HepG2 (cell line): ENCODE data around the gene PRCD. TPM values are rescaled to one million over a fixed set of nuclear protein-coding genes. Genes with fewer than 3 reads are reported as not detected.
A peak's percentile ranks its signal among the peaks of the same experiment; 100 is the strongest.

Source experiments
- ELF1 ChIP-seq: sonication (generic); formaldehyde crosslinking; IDR thresholded peaks from 2 replicates; pipeline ENCODE4 v1.4.0; 2020; ENCODE audit warnings: missing genetic modification reagents
- FOSL1 ChIP-seq: sonication (generic); formaldehyde crosslinking; IDR thresholded peaks from 2 replicates; pipeline ENCODE4 v1.9.0; 2021; ENCODE audit warnings: missing genetic modification reagents, borderline replicate concordance
- FOXK2 ChIP-seq: fragments of 450-650 bp; IDR thresholded peaks from 2 replicates; pipeline ENCODE4 v1.6.1; 2016
- HDAC2 ChIP-seq: sonication (generic); formaldehyde crosslinking; IDR thresholded peaks from 2 replicates; pipeline ENCODE4 v1.4.0; 2020; ENCODE audit warnings: missing genetic modification reagents
- RAD21 ChIP-seq: fragments of 450-650 bp; formaldehyde crosslinking; IDR thresholded peaks from 2 replicates; pipeline ENCODE4 v1.5.0; 2020; ENCODE audit warnings: mild to moderate bottlenecking
- RBFOX2 ChIP-seq: fragments of 200-400 bp; formaldehyde crosslinking; IDR thresholded peaks from 2 replicates; pipeline ENCODE4 v1.6.1; 2017; ENCODE audit warnings: low read depth, mild to moderate bottlenecking, low read length
- SP5 ChIP-seq: IDR thresholded peaks from 2 replicates; pipeline ENCODE4 v1.6.1; 2016; ENCODE audit warnings: low read depth, borderline replicate concordance
- ZBTB8A ChIP-seq: sonication (generic); formaldehyde crosslinking; IDR thresholded peaks from 2 replicates; pipeline ENCODE4 v1.4.0; 2020; ENCODE audit warnings: mild to moderate bottlenecking, low read depth, missing genetic modification reagents, borderline replicate concordance
- ZEB1 ChIP-seq: IDR thresholded peaks from 2 replicates; pipeline ENCODE4 v1.6.1; 2012; ENCODE audit warnings: mild to moderate bottlenecking, low read depth, inconsistent platforms; ENCODE audit not compliant: insufficient replicate concordance
- ZKSCAN5 ChIP-seq: sonication (generic); formaldehyde crosslinking; IDR thresholded peaks from 2 replicates; pipeline ENCODE4 v1.5.1; 2020; ENCODE audit warnings: mild to moderate bottlenecking, missing genetic modification reagents
- ZNF138 ChIP-seq: sonication (generic); formaldehyde crosslinking; IDR thresholded peaks from 2 replicates; pipeline ENCODE4 v1.5.0; 2020; ENCODE audit warnings: mild to moderate bottlenecking, low read depth, missing genetic modification reagents
- ZNF367 ChIP-seq: sonication (generic); formaldehyde crosslinking; IDR thresholded peaks from 2 replicates; pipeline ENCODE4 v1.4.0; 2020; ENCODE audit warnings: missing genetic modification reagents, borderline replicate concordance
- ZNF782 ChIP-seq: sonication (generic); formaldehyde crosslinking; IDR thresholded peaks from 2 replicates; pipeline ENCODE4 v1.4.0; 2020; ENCODE audit warnings: missing genetic modification reagents, mild to moderate bottlenecking, borderline replicate concordance
- polyA plus RNA-seq, 8 experiments: library from polyadenylated mRNA; depleted of rRNA in 3 of 8; stranded (reverse) in 7 of 8; unstranded in 1 of 8; fragments of >200 nt; fragmentation: Illumina TruSeq in 4 of 8; extraction: Trizol in 4 of 8; gene quantifications; 2 replicates each; pipeline versions ENCODE4 v1.2.1 to v1.2.3, GENCODE V29; 2011 to 2016; ENCODE audit warnings: low read depth in 4 of 8, missing spikeins in 1 of 8, mixed read lengths in 1 of 8; ENCODE audit not compliant: insufficient read depth in 1 of 8
- total RNA-seq, 5 experiments: library from RNA; depleted of rRNA; stranded (reverse); fragments of >200 nt; fragmentation: Illumina TruSeq; extraction: Trizol; gene quantifications; 2 replicates each; pipeline ENCODE4 v1.2.3, GENCODE V29; 2016; ENCODE audit warnings: low read depth in 1 of 5
- TF ChIP-seq, protein P1 (sequence below): sonication (generic); formaldehyde crosslinking; IDR thresholded peaks from 2 replicates; pipeline ENCODE4 v1.4.0; 2020; ENCODE audit warnings: mild to moderate bottlenecking, missing genetic modification reagents, borderline replicate concordance
- TF ChIP-seq, protein P2 (sequence below): sonication (generic); formaldehyde crosslinking; IDR thresholded peaks from 2 replicates; pipeline ENCODE4 v1.8.1; 2023; ENCODE audit warnings: mild to moderate bottlenecking, moderate library complexity, missing genetic modification reagents
- TF ChIP-seq, protein P3 (sequence below): sonication (generic); formaldehyde crosslinking; IDR thresholded peaks from 2 replicates; pipeline ENCODE4 v1.5.1; 2020; ENCODE audit warnings: mild to moderate bottlenecking, missing genetic modification reagents
- TF ChIP-seq, protein P4 (sequence below): sonication (generic); formaldehyde crosslinking; IDR thresholded peaks from 2 replicates; pipeline ENCODE4 v1.4.0; 2020; ENCODE audit warnings: mild to moderate bottlenecking, missing genetic modification reagents

PRCD gene
- total and polyA plus RNA-seq, 2 of the 13 experiments (the other 11 are each of a cell fraction or from before 2014, with no cell fraction given): 0.51 TPM; not detected in 1

DNA sequence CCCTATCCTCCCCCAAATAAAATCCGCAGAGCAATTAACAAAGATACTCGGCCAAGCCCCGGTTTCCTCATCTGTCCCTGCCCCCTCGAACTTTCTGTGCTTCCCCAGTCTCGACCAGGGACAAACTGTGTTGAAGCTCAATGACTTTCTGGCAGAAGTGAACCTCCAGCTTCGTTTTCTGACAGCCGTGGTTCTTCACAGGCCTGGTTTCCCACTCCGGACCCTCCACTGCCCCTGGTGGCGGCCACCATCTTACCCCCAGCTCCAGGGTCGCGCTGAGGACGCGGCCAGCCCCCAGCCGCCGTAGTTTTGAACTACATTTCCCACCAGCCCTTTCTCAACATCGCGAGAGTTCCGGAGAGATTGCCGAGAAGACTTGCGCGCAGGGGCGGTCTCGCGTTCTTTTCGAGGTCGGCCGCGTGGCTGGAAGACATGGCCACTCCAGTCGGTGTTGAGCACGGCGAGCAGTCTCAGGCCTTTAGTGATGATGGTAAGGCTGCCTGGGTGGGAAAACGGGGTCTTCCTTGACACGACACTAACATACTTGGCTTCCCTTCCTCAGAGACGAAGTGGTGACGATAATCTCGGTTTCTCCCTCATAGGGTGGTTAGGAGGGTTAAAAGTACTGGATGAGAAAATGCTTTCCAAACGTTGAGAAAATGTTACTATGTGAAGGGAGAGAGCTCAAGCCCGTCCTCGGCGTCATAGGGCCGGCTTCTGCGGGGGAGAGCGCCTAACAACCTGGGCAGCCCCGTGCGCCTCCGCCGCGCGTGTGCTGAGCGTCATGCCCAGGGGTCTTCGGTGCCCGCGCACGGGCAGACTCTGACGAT, 17.7 kb downstream of the PRCD start (continued):
- TF ChIP-seq, protein P1, sequence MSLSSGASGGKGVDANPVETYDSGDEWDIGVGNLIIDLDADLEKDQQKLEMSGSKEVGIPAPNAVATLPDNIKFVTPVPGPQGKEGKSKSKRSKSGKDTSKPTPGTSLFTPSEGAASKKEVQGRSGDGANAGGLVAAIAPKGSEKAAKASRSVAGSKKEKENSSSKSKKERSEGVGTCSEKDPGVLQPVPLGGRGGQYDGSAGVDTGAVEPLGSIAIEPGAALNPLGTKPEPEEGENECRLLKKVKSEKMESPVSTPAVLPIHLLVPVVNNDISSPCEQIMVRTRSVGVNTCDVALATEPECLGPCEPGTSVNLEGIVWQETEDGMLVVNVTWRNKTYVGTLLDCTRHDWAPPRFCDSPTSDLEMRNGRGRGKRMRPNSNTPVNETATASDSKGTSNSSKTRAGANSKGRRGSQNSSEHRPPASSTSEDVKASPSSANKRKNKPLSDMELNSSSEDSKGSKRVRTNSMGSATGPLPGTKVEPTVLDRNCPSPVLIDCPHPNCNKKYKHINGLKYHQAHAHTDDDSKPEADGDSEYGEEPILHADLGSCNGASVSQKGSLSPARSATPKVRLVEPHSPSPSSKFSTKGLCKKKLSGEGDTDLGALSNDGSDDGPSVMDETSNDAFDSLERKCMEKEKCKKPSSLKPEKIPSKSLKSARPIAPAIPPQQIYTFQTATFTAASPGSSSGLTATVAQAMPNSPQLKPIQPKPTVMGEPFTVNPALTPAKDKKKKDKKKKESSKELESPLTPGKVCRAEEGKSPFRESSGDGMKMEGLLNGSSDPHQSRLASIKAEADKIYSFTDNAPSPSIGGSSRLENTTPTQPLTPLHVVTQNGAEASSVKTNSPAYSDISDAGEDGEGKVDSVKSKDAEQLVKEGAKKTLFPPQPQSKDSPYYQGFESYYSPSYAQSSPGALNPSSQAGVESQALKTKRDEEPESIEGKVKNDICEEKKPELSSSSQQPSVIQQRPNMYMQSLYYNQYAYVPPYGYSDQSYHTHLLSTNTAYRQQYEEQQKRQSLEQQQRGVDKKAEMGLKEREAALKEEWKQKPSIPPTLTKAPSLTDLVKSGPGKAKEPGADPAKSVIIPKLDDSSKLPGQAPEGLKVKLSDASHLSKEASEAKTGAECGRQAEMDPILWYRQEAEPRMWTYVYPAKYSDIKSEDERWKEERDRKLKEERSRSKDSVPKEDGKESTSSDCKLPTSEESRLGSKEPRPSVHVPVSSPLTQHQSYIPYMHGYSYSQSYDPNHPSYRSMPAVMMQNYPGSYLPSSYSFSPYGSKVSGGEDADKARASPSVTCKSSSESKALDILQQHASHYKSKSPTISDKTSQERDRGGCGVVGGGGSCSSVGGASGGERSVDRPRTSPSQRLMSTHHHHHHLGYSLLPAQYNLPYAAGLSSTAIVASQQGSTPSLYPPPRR (CRISPR knock-in tag): peak; percentile 46
- TF ChIP-seq ZNF367 (CRISPR knock-in tag) (no peak), ZKSCAN5 (CRISPR knock-in tag) (no peak), RBFOX2 (peak; percentile 95), ELF1 (peak; percentile 85), RAD21 (CRISPR knock-in tag) (peak; percentile 64), FOXK2 (peak; percentile 27; the same call in 1 of the 2 replicates), ZBTB8A (CRISPR knock-in tag) (peak; percentile 61; the same call in 1 of the 2 replicates), FOSL1 (no peak), ZNF782 (CRISPR knock-in tag) (peak; percentile 91; the same call in 1 of the 2 replicates), SP5 (CRISPR knock-in tag) (peak; percentile 53; the same call in 1 of the 2 replicates), HDAC2 (peak; percentile 60), ZEB1 (no peak), ZNF138 (CRISPR knock-in tag) (peak; percentile 89; the same call in 1 of the 2 replicates)
- TF ChIP-seq, protein P2, sequence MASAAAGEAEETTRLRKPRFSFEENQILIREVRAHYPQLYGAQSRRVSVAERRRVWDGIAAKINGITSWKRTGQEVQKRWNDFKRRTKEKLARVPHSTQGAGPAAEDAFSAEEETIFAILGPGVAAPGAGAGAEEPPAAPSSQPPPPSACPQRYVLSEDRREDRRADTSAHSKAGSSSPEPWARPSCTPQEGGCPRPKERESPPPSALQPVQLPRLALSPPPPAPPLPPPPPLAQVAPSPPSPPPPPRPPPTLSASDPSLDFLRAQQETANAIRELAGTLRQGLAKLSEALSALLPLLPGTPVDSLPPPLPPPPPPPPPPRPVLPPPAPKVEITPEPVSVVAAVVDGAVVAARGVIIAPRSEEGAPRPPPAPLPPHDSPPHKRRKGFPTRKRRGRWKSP (CRISPR knock-in tag): peak; percentile 75
- TF ChIP-seq, protein P3, sequence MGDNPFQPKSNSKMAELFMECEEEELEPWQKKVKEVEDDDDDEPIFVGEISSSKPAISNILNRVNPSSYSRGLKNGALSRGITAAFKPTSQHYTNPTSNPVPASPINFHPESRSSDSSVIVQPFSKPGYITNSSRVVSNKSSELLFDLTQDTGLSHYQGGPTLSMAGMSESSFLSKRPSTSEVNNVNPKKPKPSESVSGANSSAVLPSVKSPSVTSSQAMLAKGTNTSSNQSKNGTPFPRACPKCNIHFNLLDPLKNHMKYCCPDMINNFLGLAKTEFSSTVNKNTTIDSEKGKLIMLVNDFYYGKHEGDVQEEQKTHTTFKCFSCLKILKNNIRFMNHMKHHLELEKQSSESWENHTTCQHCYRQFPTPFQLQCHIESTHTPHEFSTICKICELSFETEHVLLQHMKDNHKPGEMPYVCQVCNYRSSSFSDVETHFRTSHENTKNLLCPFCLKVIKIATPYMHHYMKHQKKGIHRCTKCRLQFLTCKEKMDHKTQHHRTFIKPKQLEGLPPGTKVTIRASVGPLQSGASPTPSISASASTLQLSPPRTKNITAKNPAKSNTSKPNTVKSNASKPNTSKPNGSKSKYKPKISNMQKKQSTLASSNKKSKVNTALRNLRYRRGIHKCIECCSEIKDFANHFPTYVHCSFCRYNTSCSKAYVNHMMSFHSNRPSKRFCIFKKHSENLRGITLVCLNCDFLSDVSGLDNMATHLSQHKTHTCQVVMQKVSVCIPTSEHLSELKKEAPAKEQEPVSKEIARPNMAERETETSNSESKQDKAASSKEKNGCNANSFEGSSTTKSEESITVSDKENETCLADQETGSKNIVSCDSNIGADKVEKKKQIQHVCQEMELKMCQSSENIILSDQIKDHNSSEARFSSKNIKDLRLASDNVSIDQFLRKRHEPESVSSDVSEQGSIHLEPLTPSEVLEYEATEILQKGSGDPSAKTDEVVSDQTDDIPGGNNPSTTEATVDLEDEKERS (CRISPR knock-in tag): no peak
- TF ChIP-seq, protein P4, sequence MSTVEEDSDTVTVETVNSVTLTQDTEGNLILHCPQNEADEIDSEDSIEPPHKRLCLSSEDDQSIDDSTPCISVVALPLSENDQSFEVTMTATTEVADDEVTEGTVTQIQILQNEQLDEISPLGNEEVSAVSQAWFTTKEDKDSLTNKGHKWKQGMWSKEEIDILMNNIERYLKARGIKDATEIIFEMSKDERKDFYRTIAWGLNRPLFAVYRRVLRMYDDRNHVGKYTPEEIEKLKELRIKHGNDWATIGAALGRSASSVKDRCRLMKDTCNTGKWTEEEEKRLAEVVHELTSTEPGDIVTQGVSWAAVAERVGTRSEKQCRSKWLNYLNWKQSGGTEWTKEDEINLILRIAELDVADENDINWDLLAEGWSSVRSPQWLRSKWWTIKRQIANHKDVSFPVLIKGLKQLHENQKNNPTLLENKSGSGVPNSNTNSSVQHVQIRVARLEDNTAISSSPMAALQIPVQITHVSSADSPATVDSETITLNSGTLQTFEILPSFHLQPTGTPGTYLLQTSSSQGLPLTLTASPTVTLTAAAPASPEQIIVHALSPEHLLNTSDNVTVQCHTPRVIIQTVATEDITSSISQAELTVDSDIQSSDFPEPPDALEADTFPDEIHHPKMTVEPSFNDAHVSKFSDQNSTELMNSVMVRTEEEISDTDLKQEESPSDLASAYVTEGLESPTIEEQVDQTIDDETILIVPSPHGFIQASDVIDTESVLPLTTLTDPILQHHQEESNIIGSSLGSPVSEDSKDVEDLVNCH: 0 out of 2 replicates have a peak, but pooled peaks have one; percentile 87
